Spleen (tissue), 11 donors: ENCODE data around the gene POLR2A. TPM values are rescaled to one million over a fixed set of nuclear protein-coding genes. Genes with fewer than 3 reads are reported as not detected.
A peak's percentile ranks its signal among the peaks of the same experiment; 100 is the strongest.

Source experiments
- DNase-seq: peaks from one replicate; pipeline ENCODE4 v3.0.0-alpha.2; 2020
- H3K27ac ChIP-seq, 8 donors: fragments of 200-600 bp; sonication (generic) in 7 of 8; 1 replicate in 4 of 8; 2 replicates in 4 of 8; pipeline versions ENCODE4 v1.5.0 to v1.8.0; 2016 to 2021; ENCODE audit warnings: inconsistent platforms in 4 of 8, mild to moderate bottlenecking in 4 of 8, moderate library complexity in 1 of 8
- H3K27me3 ChIP-seq, 7 donors: fragments of 200-600 bp; sonication (generic) in 6 of 7; replicated peaks in 1 of 7; 1 replicate in 4 of 7; 2 replicates in 3 of 7; pipeline versions ENCODE4 v1.5.0 to v1.8.0; 2016 to 2021; ENCODE audit warnings: inconsistent platforms in 3 of 7, mild to moderate bottlenecking in 1 of 7
- H3K36me3 ChIP-seq, 6 donors: fragments of 200-600 bp; sonication (generic) in 5 of 6; 1 replicate in 4 of 6; 2 replicates in 2 of 6; pipeline versions ENCODE4 v1.5.0 to v1.8.0; 2016 to 2021; ENCODE audit warnings: inconsistent platforms in 2 of 6
- H3K4me1 ChIP-seq, 6 donors: fragments of 200-600 bp; sonication (generic) in 5 of 6; 1 replicate in 3 of 6; 2 replicates in 3 of 6; pipeline versions ENCODE4 v1.5.0 to v1.8.0; 2016 to 2021; ENCODE audit warnings: inconsistent platforms in 3 of 6
- H3K4me3 ChIP-seq, 8 donors: fragments of 200-600 bp; sonication (generic) in 7 of 8; 1 replicate in 4 of 8; 2 replicates in 4 of 8; pipeline versions ENCODE4 v1.5.0 to v1.8.0; 2016 to 2021; ENCODE audit warnings: inconsistent platforms in 4 of 8, mild to moderate bottlenecking in 4 of 8, moderate library complexity in 2 of 8
- H3K9me3 ChIP-seq, 8 donors: fragments of 200-600 bp; sonication (generic) in 7 of 8; 1 replicate in 4 of 8; 2 replicates in 4 of 8; pipeline versions ENCODE4 v1.5.0 to v1.8.0; 2016 to 2021; ENCODE audit warnings: inconsistent platforms in 4 of 8
- CTCF ChIP-seq, 11 experiments: fragments of 200-600 bp in 7 of 11; fragments of 450-650 bp in 4 of 11; sonication (generic) in 4 of 11; IDR thresholded peaks in 8 of 11; conservative IDR thresholded peaks in 3 of 11; 1 replicate in 7 of 11; 2 replicates in 4 of 11; pipeline versions ENCODE4 v1.4.0 to v1.8.0; 2016 to 2021; ENCODE audit warnings: antibody characterized with exemption in 11 of 11, inconsistent platforms in 4 of 11, mild to moderate bottlenecking in 1 of 11
- POLR2A ChIP-seq, 3 donors: fragments of 450-650 bp; IDR thresholded peaks; one replicate each; pipeline ENCODE4 v1.5.1; 2017; ENCODE audit warnings: antibody characterized with exemption in 3 of 3, mild to moderate bottlenecking in 1 of 3
- POLR2AphosphoS5 ChIP-seq, 3 donors: sonication (generic); formaldehyde crosslinking; IDR thresholded peaks; one replicate each; pipeline ENCODE4 v1.5.1; 2017; ENCODE audit warnings: antibody characterized with exemption in 3 of 3
- WGBS, 5 donors: extraction: QIAGEN DNeasy Blood & Tissue Kit in 3 of 5; methylation state at CpG; one replicate each; pipeline versions ENCODE4 v1.1.5 to v1.1.7; 2013 to 2018; 5-methylcytosine and 5-hydroxymethylcytosine counted together
- intact Hi-C: fragments of 100-400 bp; cut with DNase I; formaldehyde crosslinking; loops from one replicate; pipeline ENCODE4 v1.15.0; 2023; ENCODE audit warnings: low total_unique reads
- polyA plus RNA-seq, 3 donors: library from polyadenylated mRNA; stranded (reverse); fragments of 200-250 nt; gene quantifications; one replicate each; pipeline ENCODE4 v1.2.1, GENCODE V29; 2013
- total RNA-seq, 7 donors: library from RNA; depleted of rRNA in 3 of 7; stranded (reverse); fragments of >200 nt in 3 of 7; fragmentation: NEBNext Ultra II Directional in 4 of 7; extraction: Animal tissue kit (Norgen Biotek cat#: 25700) in 4 of 7; gene quantifications; one replicate each; pipeline versions ENCODE4 v1.1.0 to v1.2.1, GENCODE V29; 2016 to 2021
- donor health status: healthy with polysubstance abuse.
- donor health status: DM: no; HTN: no; CAD: no; lungs with moderate emphysema.
- donor health status: DM: no; HTN: no; CAD: no.
- donor health status: Bipolar disorder and iron deficiency.
- donor health status: healthy.
- donor health status: DM: no; HTN: no; CAD: no.
- donor health status: DM: yes; HTN: yes; CAD: no.

The POLR2A gene
- total and polyA plus RNA-seq, 10 donors, result 8.2 to 196 (median 141) TPM

GRCh38 chr17:7437369-7437863 is 46.8 kb upstream of the POLR2A start:
- Histone ChIP-seq H3K4me3 (peak overlapping the region; percentile 10 to 84 (median 70)), H3K4me1 (peaks cover 31 to 68% (median 58%) of the 10 kb centered on the region in 6 donors), H3K27me3 (peaks cover 0 to 49% (median 28%) of the 10 kb centered on the region in 7 donors), H3K36me3 (no peaks in the 10 kb centered on the region), H3K27ac (peak overlapping the region in 7 of 8 donors; percentile 84 to 93 (median 88)), H3K9me3 (no peaks in the 10 kb centered on the region)
- 28 to 46% (median 39%) methylated on average over 21 to 31 of the region's 31 CpGs for WGBS, 5 donors
- TF ChIP-seq CTCF (IDR thresholded peaks at IDR 0.05 in 8 of 11, conservative IDR thresholded peaks at IDR 0.05 in 3 of 11), result peak in 2 of 11 experiments; percentile 6 to 37
- no peak for TF ChIP-seq POLR2AphosphoS5 (IDR thresholded peaks at IDR 0.05)
- no peak for TF ChIP-seq POLR2A (IDR thresholded peaks at IDR 0.05)
- intact Hi-C loops, result loop anchor here (5.0 kb wide), 2 partner anchors 80 to 125 kb away; partner anchors contain the start of genes SENP3 and TMEM95
- DNase-seq, result no peak

- intact Hi-C loops, result loop anchor here (5.0 kb wide), 2 partner anchors 81 to 124 kb away; partner anchors contain the start of genes SENP3 and TMEM95
- WGBS, 5 donors, result 10 to 16% (median 10%) methylated on average over 43 to 48 of the region's 48 CpGs
- H3K4me1 ChIP-seq, result peaks cover 31 to 68% (median 58%) of the 10 kb centered on the region in 6 donors
- H3K27me3 ChIP-seq, result peaks cover 0 to 49% (median 28%) of the 10 kb centered on the region in 7 donors
- peak overlapping the region in 6 of 8 donors; percentile 54 to 93 (median 87) for H3K27ac ChIP-seq
- no peak for TF ChIP-seq CTCF (IDR thresholded peaks at IDR 0.05 in 8 of 11, conservative IDR thresholded peaks at IDR 0.05 in 3 of 11)
- TF ChIP-seq POLR2AphosphoS5 (IDR thresholded peaks at IDR 0.05), result peak; percentile 41 to 82 (median 74)
- no peaks in the 10 kb centered on the region for H3K36me3 ChIP-seq
- no peaks in the 10 kb centered on the region for H3K9me3 ChIP-seq
- peak overlapping the region in 7 of 8 donors; percentile 28 to 84 (median 71) for H3K4me3 ChIP-seq
- DNase-seq, result peak; percentile 96
Observed at GRCh38 chr17:7437950-7438614, 46.1 kb upstream of the POLR2A start.

DNA sequence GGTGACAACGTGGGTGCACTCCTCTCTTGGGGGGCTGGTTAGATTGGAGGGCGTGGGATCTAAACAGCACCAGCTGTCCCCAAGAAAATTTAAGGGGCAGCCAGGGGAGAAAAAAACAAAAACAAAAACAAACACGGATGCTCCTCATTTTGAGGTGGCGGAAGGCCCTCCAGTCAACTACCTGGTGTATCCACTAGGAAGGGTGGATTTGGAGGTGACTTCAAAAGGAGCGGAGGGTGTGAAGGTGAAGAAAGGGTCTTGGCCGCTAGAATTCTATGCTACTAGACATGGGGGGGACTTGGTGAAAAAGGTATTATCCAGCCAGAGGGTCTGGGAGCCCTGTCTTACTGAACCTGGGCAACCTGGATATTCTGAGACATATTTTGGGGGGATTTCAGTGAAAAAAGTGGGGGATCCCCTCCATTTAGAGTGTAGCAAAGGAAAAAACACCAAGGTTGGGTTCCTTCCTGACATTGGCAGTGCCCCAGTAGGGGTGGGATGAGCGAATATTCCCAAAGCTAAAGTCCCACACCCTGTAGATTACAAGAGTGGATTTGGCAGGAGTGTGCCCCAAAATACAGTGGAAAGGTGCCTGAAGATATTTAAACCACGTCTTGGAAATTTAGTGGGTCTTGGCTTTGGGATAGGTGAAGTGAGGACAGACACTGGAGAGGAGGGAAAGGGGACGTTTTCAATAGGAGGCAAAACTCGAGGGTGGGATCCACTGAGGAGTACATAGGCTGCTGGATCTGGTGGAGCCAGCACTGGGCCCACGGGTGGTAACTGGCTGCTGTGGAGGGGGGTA is 45.3 kb upstream of the POLR2A start:
- WGBS, 5 donors, result 44 to 48% (median 46%) methylated on average over 11 of the region's 11 CpGs
- intact Hi-C loops, result loop anchor here (5.0 kb wide), 2 partner anchors 82 to 123 kb away; partner anchors contain the start of genes SENP3 and TMEM95
- TF ChIP-seq POLR2A (IDR thresholded peaks at IDR 0.05) (no peak), CTCF (IDR thresholded peaks at IDR 0.05 in 8 of 11, conservative IDR thresholded peaks at IDR 0.05 in 3 of 11) (no peak), POLR2AphosphoS5 (IDR thresholded peaks at IDR 0.05) (no peak)
- Histone ChIP-seq H3K4me3 (peak overlapping the region in 7 of 8 donors; percentile 28 to 84 (median 71)), H3K27ac (peak overlapping the region in 2 of 8 donors; percentile 86 to 88), H3K27me3 (peaks cover 0 to 55% (median 28%) of the 10 kb centered on the region in 7 donors), H3K4me1 (peaks cover 31 to 68% (median 58%) of the 10 kb centered on the region in 6 donors), H3K36me3 (no peaks in the 10 kb centered on the region), H3K9me3 (no peaks in the 10 kb centered on the region)
- DNase-seq, result no peak
